Activated naive CD4-positive, alpha-beta T cell (primary cell): ENCODE results near the gene CYTIP.

Source experiments
- DNase-seq, 4 experiments: peaks; one replicate each; lab custom pipeline; 2025; lab: John Stamatoyannopoulos, UW

The CYTIP gene

DNA sequence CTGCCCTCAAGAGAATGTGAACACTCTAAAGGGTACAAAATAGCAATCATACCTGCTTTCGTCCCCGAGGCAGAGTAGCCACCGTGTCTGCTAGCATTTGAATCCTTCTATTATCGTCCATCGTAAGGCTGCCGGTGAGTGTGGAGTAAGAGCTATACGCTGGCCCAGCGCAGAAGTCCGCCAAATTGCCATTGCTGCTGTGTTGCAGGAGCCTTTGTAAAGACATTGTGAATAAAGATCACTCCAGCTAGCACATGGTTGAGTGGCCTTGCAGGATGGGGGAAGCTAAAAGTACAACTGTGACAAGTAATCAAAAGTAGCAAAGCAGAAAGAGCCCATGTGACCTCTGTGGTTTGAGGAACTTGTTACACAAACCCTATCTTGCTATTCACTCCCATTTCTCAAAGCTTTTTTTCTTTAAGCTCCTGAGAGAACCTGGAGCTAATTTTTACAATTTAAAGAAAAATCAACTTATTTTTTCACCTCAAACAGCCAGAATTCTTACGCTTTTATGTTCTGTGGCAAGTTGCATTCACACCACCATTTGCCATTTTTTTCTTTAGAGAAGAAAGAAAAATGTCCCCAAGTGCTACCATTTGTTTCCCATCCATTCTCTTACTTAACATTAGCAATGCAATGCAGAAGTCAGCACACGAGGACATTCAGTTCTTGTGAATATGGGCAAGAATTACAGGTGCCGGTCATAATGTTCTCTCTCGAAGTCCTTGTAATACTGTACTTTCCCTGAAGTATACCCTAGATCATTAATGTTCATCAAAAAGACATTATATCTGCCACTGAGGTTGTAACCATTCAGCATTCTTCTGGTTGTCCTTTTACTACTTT is at the start of gene CYTIP:
Gene CYTIP, minus strand, starts transcription at position 295 of the 846 bp plus-strand sequence. Its CDS starts 69 bp downstream, at position 226.
- DNase-seq: peak in 3 of 4 experiments; percentile 6 to 45 (median 40)

DNA sequence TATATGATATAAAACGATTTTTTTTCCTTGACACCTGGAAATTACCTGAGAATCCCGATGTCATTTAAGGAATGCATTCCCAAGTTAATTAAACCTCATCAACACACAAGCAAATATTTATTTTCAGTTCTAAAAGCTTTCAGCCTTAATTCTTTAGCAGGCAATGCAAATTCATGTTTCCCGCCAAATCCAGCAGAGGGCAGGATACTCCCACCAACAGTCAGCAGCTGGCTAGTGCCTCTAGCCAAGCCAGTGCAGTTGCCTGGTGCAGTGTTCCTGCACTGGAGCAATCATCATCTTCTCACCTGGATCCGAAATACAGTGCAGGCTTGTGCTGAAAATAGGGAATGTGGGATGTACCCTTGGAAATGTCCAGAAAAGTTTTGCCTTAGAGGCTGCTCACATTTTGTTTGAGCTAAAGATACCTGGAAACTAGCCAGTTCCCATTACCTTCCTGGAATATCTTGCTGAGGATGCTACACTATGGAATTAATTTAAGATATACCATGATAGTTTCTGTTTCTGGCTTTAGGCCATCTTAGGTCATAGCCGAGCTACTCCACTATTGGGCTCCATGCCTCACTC is 48.4 kb upstream of the CYTIP start:
- DNase-seq: peak; percentile 10 to 59 (median 34)

DNA sequence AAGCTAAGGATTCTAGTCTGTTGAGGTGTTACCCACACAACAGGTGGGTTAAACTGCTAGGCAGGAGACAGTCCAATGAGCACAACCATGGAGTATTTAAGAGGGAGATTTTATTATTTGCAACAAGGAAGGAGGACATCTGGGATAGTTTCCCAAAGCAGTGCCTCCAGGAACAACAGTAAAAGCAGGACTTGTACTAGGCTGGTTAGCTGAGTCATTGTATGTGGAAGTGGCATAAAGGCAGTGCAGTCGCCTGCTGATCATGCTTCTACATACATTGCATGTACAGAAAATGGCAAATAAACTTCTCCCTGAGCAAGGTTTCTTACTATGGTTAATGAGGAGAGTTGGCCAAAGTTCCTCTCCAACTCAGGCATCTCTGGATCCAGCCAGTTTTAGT is 46.1 kb upstream of the CYTIP start:
- no peak for DNase-seq

DNA sequence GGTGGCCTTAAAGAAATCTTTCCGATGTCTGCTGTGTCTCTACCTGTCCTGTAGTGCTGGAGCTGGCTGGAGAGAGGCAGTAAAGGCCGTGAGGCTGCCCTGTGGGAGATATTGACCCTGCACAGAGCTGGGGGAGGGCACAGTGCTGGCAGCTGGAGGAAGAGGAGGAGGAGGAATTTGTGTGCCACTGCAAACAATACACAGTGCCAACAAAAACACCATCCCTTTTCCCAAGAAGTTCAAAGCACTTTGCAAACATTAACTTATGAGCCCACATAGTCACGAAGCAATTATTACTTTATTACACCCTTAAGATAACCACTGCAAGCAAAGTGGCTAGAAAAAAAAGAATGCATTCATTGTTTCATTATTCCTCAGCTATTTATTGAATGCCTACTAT is 45.0 kb upstream of the CYTIP start:
- DNase-seq: no peak

DNA sequence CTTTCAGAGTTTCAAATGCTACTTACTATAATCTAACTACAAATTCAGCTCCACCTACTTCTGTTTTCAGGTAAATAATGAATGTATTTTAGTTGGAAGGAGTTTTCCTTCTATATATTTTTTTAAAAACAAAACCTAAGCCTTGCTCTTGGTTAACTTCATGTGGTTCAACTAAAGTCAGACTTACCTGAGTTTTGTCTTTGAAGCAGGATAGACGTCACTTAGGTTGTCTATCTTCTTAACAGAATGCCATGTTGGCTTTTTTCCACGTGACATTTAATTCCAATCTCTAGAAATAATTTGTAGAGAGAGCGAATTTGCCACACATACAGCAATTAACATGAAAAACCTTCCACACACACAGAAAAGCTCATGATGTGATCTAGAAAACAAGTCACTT is 43.9 kb upstream of the CYTIP start:
- DNase-seq: no peak

DNA sequence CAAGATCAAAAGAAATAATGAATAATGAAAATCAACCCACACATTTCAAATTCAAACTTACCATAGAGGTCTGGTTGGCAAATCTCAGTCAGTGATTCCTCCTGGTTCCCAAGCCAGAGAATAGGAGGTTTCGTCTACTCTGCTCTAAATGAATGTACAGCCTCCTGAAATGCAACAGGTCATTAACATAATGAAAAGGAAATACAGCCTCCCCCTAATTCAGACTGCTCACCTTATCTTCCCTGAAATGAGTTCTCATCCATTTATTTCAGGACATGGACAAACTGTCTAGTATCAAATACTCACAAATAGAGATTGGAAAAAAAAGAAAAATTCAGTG is 43.4 kb upstream of the CYTIP start:
- DNase-seq: no peak

DNA sequence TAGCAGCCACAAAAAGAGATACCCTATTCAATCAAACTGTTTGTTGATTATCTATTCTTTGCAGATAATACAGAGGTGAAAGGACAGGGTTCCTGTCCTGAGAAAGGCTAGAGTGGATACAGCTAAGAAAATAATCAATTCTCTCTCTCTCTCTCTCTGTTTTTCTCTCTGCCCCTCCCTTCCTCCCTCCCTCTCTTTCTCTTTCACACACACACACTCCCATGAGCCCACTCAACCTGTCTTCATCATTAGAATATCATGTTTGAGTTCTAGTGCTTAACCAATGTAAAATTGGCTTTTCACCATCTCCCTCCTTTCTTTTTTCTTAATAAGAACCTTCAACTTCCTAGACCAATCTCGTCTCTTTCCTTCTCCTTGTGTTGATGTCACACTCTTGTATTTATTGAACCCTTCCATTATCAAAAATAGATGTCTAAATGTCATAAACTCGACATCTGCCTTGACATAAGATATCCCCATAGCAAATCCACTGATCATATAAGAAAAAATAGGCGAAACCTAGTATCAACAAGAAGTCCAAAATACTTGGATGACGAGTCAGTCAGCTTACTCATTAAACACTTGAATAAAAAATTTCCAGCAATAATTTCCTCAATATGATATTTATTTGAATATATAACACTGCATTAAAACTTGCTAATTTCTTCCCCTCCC is 42.8 kb upstream of the CYTIP start:
- no peak for DNase-seq

DNA sequence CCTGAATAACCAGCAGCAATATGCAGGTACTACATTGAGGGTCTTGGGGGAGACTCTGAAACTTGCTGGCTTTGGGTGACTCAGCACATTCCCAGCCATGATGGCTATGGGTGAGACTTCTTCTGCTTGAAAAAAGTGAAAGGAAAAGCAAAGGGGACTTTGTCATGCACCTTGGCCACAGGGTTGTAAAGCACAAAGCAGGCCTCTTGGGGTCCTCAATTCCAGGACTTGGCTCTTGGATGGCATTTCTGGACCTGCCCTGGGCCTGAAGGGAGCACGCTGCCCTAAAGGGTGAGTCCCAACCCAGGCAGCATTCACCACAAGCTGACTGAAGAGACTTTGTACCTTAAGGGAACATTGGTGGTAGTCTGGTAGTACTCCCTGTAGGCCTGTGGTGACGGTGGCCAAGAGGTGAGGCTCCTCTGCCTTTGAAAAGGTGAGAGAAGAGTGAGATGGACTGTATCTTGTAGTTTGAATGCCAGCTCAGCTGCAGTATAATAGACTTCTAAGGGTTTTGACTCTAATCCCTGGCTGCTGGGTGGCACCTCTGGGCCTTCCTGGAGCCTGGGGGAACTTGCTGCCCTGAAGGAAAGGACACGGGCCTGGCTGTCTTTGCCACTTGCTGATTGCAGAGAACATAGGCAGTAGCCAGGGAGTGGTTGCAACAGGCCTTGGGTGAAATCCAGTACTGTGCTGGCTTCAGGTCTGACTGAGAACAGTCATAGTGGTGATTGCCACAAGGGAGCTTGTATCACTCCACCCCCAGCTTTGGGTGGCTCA is 36.5 kb upstream of the CYTIP start:
- DNase-seq: no peak

DNA sequence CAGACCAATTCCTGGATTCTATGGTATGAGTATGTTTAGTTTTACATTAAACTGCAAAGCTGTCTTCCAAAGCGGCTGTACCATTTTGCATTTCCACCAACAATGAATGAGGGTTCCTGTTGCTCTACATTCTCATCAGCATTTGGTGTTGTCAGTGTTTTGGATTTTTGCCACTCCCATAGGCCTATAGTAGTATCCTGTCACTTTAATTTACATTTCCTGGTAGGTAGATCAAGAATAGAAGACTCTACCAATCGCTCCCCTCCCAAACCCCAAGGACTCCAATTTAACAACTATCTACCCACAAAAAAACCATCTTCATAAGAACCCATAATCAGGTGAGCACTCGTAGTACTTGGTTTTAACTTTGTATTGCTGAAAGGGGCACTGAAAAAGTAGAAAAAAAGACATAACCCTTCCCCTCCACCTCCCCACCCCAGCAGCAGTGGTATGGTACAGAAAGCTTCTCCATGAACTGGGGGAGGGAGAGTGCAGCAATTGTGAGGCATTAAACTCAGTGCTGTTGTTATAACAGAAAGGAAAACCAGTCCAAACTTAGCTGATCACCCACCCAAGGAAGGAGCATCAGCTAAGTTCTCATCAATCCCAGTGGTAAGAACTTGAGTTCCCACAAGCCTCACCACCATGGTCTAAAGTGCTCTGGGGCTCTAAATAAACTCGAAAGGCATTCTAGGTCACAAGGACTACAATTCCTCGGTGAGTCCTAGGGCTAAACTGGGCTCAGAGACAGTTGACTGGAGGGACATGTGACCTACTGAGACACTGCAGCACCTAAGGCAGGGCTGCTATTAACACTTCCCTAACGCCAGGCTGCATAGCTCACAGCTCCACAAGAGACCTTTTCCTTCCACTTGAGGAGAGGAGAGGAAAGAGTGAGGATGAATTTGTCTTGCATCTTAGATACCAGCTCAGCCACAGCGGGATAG is 35.5 kb upstream of the CYTIP start:
- DNase-seq: no peak

DNA sequence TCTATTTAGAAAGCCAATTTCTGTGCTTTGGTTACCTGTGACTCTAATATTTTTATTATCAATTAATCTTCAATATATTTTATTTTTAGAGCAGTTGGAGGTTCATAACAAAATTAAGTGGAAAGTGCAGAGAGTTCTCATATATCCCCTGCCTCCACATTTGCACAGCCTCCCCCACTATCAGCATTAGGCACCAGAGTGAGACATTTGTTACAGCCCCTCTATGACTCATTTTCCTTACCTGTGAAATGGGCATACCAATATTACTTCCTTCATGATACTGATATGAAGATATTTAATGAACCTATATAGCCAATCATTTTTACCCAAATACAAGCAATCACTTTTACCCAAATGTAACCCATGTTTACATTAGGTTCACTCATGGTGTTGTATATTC is 34.0 kb upstream of the CYTIP start:
- DNase-seq: no peak

DNA sequence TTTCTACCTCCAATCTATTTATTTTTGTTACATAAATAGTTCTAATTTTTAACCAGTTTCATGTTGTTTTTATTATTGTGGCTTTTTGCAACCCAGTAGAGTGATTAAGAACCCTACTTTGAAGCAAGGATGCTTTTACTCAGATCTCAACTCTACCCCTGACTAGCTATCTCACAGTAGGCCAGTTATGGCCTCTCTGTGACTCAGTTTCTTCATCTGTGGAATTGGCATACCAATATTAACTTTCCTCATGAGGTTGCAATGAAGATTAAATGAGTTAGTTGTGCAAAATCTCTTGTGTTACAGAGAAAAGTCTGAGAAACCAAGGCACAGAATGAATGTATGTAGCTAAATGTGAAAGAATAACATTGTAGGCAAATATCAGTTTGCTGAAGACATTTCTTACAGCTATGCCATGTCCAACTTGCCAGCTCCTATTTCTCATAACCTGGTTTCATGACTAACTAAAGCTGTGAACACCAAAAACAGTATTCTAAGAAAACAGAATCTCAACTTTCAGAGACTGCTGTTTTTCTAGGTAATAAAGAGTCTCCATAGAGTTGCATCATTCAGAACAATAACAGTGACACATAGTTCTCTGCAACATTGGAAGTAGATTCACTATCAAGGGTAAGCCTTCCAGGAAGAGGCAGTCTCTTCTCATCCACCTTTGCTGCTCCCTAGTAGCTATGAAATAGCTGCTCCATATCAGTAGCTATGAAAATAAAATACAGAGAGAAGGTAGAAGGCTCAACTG is 33.2 kb upstream of the CYTIP start:
- DNase-seq: no peak

DNA sequence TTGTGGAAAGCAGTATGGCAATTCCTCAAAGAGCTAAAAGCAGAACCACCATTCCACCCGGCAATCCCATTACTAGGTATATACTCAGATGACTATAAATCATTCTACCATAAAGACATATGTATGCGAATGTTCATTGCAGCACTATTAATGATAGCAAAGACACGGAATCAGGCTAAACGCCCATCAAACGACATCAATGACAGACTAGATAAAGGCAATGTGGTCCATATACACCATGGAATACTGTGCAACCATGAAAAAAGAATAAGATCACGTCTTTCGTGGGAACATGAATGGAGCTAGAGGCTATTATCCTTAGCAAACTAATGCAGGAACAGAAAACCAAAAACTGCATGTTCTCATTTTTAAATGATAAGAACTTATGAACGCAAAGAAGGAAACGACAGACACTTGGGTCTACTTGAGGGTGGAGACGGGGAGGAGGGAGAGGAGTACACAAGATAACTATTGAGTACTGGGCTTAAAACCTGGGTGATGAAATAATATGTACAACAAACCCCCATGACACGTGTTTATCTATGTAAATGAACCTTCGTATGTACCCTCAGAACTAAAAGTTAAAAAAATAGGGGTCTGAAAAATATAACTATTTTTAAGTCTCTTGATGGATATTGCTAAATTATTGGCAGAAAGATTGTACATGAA is 32.0 kb upstream of the CYTIP start:
- DNase-seq: no peak

DNA sequence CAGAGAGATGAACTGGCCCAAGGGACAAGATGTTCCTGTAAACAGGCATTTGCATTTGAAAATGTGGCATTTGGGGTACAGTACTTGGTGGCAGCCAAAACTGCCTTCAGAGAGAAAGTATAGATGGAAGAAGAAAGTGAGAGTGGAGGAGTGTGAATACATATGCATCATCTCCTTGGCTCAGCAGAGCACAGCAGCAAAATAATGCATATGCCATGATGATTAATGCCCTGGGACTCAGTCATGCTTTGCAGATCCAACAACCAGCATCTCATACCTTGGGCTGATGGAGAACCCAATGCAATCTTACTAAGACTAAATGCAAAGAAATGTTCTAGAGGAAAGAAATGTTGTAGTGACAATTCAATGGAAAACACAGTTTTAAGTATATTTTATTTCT is 29.7 kb upstream of the CYTIP start:
- DNase-seq: no peak

DNA sequence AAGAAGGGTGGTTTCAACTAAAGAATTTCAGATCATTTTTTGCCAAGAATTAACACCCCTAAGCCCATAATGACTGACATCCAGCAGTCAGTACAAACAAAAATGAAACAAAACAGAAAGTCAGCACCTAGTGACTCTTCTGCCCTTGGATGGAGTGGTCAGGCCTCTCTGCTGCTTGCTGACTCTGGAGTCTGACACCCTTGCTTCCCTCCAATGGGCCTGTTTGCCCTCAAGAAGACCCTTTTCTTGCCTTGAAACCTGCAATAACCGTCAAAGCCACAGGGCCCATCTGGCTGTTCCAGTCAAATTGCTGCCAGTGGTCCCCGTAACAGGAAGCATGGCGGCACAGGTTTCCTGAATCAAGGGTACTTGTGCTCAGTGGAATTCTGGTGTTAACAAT is 27.2 kb upstream of the CYTIP start:
- no peak for DNase-seq

DNA sequence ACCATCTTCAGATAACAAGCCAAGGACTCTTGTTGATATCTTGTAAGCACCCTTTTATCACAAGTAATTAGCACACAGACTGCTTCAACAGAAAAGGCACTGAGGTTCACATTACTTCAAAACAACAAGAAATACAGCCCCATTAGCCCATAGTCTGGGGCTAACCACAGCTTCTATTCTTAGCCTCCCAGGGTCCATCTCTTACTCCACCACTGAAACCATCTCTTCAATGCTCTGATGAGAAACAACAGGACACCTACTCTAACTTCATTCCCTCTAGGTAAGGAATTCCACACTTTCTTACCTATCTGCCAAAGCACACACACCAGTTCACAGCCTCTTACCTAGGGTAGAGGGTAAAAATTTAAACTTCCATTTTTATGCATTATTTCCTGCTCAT is 26.4 kb upstream of the CYTIP start:
- no peak for DNase-seq

DNA sequence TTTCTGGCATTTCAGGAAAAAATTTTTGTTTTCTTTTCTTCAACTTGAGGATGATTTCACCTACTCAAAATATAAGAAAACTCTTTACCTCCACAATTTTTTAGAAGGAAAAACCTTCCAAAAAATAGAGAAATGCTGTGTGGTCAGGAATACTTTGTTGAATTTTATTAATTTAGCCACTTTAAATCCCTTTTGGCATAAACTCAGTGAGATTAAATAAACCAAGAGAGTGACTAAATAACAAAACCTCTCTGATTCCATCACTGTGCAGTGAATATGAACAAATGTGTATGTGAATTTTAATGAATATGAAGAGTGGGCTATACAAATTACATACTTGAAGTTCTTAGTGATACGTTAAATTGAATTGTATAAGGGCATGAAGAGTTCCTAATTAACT is 25.8 kb upstream of the CYTIP start:
- DNase-seq: no peak

DNA sequence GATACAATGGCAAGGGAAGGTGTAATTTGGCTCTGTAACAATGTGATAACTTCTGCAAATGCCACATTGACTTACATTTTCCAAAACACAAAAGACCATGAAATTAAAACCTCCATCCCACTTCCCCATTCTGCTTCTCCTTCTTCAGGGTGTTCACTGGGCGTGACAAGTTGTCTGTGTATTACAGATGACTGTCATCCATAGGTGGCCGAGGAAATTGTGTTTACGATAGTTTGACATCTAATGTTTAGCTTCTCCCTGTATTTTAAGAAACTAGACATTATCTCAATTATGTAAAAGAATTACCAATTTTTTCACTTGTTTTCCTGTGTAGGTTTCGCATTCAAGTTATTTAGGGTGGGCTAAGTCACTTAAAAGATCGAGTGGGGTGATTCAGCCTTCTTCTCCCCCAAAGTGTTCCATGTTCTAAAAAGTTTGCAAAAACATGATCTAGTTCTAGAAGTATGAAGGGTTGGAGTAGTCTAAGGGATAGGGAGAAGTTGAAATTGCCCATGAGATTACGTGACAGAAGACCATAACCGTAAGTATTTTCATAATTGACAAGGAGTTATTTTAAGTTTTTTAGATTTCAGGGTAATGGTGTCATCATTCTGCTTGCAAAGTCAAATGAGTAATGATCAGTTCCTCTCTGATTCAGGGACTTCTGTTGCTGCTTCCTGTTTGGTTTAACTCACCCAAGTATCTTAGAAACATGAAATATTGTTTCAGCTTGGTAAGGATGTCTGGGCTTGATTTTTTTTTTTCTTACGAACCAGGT is 25.2 kb upstream of the CYTIP start:
- DNase-seq: no peak

DNA sequence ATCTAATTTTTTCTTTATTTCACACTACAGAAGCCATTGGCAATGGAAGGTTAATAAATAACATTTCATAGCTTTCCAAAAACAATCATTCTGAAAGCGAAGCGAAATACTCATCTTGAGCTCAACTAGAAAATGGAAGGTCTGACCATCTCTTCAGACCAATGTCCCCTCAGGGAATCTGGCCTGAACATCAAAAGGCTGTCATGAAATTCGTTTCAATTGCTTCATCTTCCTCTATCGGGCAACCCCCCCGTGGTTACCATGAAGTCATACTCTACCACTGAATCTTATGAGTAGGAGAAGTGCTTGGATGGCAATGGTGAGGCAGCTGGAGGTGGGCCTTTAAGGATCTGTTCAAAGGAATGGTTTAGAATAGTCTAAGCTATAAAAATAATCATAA is 22.9 kb upstream of the CYTIP start:
- no peak for DNase-seq

DNA sequence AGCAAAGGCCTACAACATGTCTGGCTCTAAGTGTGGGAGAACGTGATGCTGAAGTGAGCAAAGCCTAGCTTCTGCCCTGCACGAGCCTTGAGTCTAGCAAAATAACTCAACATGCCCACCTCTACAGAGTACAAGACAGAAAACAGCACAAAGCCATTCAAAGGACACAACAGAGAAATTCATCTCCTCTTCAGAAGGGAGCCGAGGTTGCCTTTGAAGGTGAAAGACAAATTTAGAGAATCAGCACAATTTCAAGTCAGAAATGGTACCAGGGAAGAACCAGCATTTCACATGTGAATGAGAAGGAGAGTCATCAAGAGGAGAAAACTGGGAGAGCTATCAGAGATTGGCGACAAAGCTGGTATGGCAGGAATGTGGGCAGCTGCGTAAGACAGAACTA is 21.7 kb upstream of the CYTIP start:
- DNase-seq: no peak
